HG03558 (cell line): ENCODE data around the gene GJC3.
"Not testable (repeated sequence)": the region's sequence is repeated elsewhere in the genome, so short reads cannot be mapped to it uniquely, and the experiment has no call there.

Source experiments
- ATAC-seq: cut with Tn5 transposase; IDR thresholded peaks from one replicate; pipeline ENCODE4 v1.9.1; 2021; ENCODE audit warnings: moderate number of reproducible peaks; ENCODE audit not compliant: unreplicated experiment; ENCODE audit errors: extremely low read depth

GJC3 gene

GRCh38 chr7:99928994-99929729 lies at the start of gene GJC3:
Gene GJC3, minus strand, starts transcription at chr7:99929620. Its CDS starts 0 bp downstream, at chr7:99929620.
- ATAC-seq = no peak

GRCh38 chr7:99976626-99977025 lies 47.2 kb upstream of the GJC3 start:
- ATAC-seq = no peak

- no peak for ATAC-seq
These were observed 46.5 kb upstream of the GJC3 start, which contains the start of gene AZGP1 for GRCh38 chr7:99975782-99976521. Gene AZGP1, minus strand, starts transcription at chr7:99976031. Its CDS starts 11 bp downstream, at chr7:99976020.

- ATAC-seq = no peak
These were observed 45.3 kb upstream of the GJC3 start for GRCh38 chr7:99974681-99975080.

- ATAC-seq = not testable (repeated sequence)
These were observed 44.4 kb upstream of the GJC3 start for GRCh38 chr7:99973817-99974216.

- no peak for ATAC-seq
These were observed 41.8 kb upstream of the GJC3 start for GRCh38 chr7:99971242-99971641.

GRCh38 chr7:99969813-99970212 lies 40.4 kb upstream of the GJC3 start:
- not testable (repeated sequence) for ATAC-seq

- ATAC-seq = no peak
These were observed 39.9 kb upstream of the GJC3 start for GRCh38 chr7:99969298-99969697.

GRCh38 chr7:99958564-99959227 lies 29.3 kb upstream of the GJC3 start:
- ATAC-seq = no peak

- ATAC-seq = no peak
These were observed 25.8 kb upstream of the GJC3 start for GRCh38 chr7:99955247-99955646.

- ATAC-seq = not testable (repeated sequence)
These were observed 25.2 kb upstream of the GJC3 start for GRCh38 chr7:99954643-99955042.

GRCh38 chr7:99953649-99954048 lies 24.2 kb upstream of the GJC3 start:
- no peak for ATAC-seq

GRCh38 chr7:99952649-99953048 lies 23.2 kb upstream of the GJC3 start:
- not testable (repeated sequence) for ATAC-seq

- ATAC-seq = not testable (repeated sequence)
These were observed 21.4 kb upstream of the GJC3 start for GRCh38 chr7:99950819-99951218.

GRCh38 chr7:99949645-99950228 lies 20.3 kb upstream of the GJC3 start:
- no peak for ATAC-seq

GRCh38 chr7:99947608-99948007 lies 18.2 kb upstream of the GJC3 start:
- ATAC-seq = no peak

- no peak for ATAC-seq
These were observed 15.2 kb upstream of the GJC3 start for GRCh38 chr7:99944497-99945070.

GRCh38 chr7:99943641-99944496 lies 14.4 kb upstream of the GJC3 start:
- ATAC-seq = no peak

- ATAC-seq = no peak
These were observed 8.9 kb upstream of the GJC3 start for GRCh38 chr7:99938296-99938695.
